Upper lobe of left lung (tissue), 4 donors: ENCODE data around the gene LBR.

ENCODE experiments used
- CTCF ChIP-seq, 6 experiments: fragments of 450-650 bp in 4 of 6; fragments of 200-600 bp in 2 of 6; sonication (generic) in 2 of 6; IDR thresholded peaks; one replicate each; pipeline ENCODE4 v1.5.1; 2016 to 2019; ENCODE audit warnings: antibody characterized with exemption in 6 of 6
- POLR2A ChIP-seq, 4 donors: fragments of 450-650 bp; IDR thresholded peaks; one replicate each; pipeline ENCODE4 v1.5.1; 2016 to 2017; ENCODE audit warnings: antibody characterized with exemption in 4 of 4, mild to moderate bottlenecking in 2 of 4

GRCh38 chr1:225425201-225425786 is 2.5 kb downstream of the LBR start:
- TF ChIP-seq CTCF (IDR thresholded peaks at IDR 0.05) (no peak), POLR2A (IDR thresholded peaks at IDR 0.05) (no peak)
